ENCODE results near the gene PIKFYVE.
"Not testable (repeated sequence)": the region's sequence is repeated elsewhere in the genome, so short reads cannot be mapped to it uniquely, and the experiment has no call there.

Gene PIKFYVE

GRCh38 chr2:208363485-208363884, 97.4 kb downstream of the PIKFYVE start:
- peak; percentile 56 for DNase-seq (ENCODE audit: low read depth, low spot score)

- no peak for DNase-seq (ENCODE audit: low read depth, low spot score)
Observed at GRCh38 chr2:208366215-208367127, 100.4 kb downstream of the PIKFYVE start.

DNA sequence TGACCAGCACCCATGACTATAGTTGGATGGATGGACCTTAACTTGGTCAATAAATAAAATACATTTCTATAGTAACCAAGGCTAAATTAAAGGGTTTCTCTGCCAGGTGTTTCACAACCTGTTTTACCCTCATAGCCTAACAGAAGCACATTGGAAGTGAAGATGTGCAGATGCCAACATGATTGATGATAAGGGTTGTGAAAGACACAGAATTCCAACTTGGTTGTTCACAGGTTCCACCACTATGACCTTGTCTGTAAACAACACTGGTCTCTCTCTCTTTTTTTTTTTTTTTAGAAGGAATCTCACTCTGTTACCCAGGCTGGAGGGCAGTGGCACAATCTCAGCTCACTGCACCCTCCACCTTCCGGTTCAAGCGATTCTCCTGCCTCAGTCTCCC, 103.0 kb downstream of the PIKFYVE start:
- no peak for DNase-seq (ENCODE audit: low read depth, low spot score)

- DNase-seq (ENCODE audit: low read depth, low spot score) = peak; percentile 12
Observed at GRCh38 chr2:208370881-208371633, 105.0 kb downstream of the PIKFYVE start.

DNA sequence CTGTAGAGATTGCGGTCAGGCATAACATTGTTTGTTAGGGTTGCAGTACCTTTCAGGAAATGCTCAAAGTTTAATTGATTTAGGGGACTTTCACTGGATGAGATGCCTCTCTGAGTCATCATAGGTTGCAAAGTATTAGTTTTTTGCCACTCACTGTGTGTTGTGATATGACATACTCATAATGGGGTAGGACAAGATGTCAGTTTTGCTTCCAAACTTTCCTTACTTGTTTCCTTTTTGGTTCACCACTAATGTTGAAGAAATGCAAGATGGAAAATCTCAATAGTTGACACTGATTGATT, 105.5 kb downstream of the PIKFYVE start:
- no peak for DNase-seq (ENCODE audit: low read depth, low spot score)

GRCh38 chr2:208373460-208374089, 107.5 kb downstream of the PIKFYVE start:
- DNase-seq (ENCODE audit: low read depth, low spot score) = peak; percentile 70

- DNase-seq (ENCODE audit: low read depth, low spot score) = no peak
Observed at GRCh38 chr2:208375491-208376068, 109.5 kb downstream of the PIKFYVE start.

- not testable (repeated sequence) for DNase-seq (ENCODE audit: low read depth, low spot score)
Observed at GRCh38 chr2:208377344-208377860, 111.3 kb downstream of the PIKFYVE start.

DNA sequence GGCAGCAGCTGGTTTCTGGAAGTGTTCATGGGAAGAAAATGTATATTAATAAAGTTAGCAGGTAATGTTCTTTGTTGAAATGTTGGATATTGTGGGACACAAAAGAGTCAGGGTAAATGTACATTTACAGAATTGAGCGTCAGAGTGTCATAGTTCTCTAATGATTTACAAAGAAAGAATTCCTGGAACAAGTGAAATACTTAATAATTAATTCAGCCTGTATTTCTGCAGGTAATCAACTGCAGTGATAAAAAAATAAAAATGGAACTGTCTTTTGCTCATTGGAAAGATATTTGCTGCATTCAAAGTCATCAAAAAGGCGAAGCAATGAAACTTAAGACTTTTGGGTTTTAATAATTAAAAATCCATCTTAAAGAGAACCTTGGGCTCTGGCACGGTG, 113.1 kb downstream of the PIKFYVE start:
- no peak for DNase-seq (ENCODE audit: low read depth, low spot score)

GRCh38 chr2:208384637-208385036, 118.6 kb downstream of the PIKFYVE start:
- DNase-seq (ENCODE audit: low read depth, low spot score) = no peak

GRCh38 chr2:208386541-208386940, 120.5 kb downstream of the PIKFYVE start:
- DNase-seq (ENCODE audit: low read depth, low spot score) = no peak

- no peak for DNase-seq (ENCODE audit: low read depth, low spot score)
Observed at GRCh38 chr2:208389940-208390339, 123.9 kb downstream of the PIKFYVE start.

GRCh38 chr2:208392300-208392699, 126.2 kb downstream of the PIKFYVE start:
- no peak for DNase-seq (ENCODE audit: low read depth, low spot score)

GRCh38 chr2:208396796-208397195, 130.7 kb downstream of the PIKFYVE start:
- DNase-seq (ENCODE audit: low read depth, low spot score) = not testable (repeated sequence)

- DNase-seq (ENCODE audit: low read depth, low spot score) = no peak
Observed at GRCh38 chr2:208399201-208399600, 133.1 kb downstream of the PIKFYVE start.

GRCh38 chr2:208406474-208407451, 140.7 kb downstream of the PIKFYVE start, which contains the start of gene PTH2R:
Gene PTH2R, plus strand, starts transcription at chr2:208406792. Its CDS starts 252 bp downstream, at chr2:208407044.
- peak; percentile 47 for DNase-seq (ENCODE audit: low read depth, low spot score)

GRCh38 chr2:208407667-208408066, 141.6 kb downstream of the PIKFYVE start:
- DNase-seq (ENCODE audit: low read depth, low spot score) = peak; percentile 48

Data from astrocyte of the hippocampus (primary cell).